ENCODE data around the gene SCN7A.
"Not testable (repeated sequence)": the region's sequence is repeated elsewhere in the genome, so short reads cannot be mapped to it uniquely, and the experiment has no call there.

SCN7A gene

DNA sequence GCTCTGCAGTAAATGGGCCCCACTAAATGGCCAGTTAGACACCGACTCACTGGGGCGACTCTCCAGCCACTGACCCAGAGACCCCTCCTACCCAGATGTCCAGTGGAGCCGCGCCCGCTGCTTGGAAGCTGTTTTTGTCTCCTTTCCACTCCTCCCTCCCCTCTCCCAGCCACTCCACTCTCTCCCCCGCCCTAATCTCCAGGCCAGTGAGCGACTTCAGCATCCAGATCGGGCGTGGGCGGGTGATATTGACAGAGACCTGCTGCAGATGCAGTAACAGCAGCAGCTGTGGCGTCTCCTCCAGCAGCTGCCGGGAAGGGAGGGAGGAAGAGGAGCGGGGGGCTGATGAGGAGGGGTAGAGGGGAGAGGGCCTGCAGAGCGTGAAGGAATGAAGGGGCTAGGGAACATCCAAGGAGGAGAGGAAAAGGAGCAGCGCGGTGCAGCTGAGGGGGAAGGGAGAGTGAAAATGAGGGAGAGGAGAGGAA lies at the start of gene SCN7A:
Gene SCN7A, minus strand, starts transcription at position 110 of the 485 bp plus-strand sequence. CDS start 16,553 bp downstream, outside the sequence.
- no peak for DNase-seq

DNA sequence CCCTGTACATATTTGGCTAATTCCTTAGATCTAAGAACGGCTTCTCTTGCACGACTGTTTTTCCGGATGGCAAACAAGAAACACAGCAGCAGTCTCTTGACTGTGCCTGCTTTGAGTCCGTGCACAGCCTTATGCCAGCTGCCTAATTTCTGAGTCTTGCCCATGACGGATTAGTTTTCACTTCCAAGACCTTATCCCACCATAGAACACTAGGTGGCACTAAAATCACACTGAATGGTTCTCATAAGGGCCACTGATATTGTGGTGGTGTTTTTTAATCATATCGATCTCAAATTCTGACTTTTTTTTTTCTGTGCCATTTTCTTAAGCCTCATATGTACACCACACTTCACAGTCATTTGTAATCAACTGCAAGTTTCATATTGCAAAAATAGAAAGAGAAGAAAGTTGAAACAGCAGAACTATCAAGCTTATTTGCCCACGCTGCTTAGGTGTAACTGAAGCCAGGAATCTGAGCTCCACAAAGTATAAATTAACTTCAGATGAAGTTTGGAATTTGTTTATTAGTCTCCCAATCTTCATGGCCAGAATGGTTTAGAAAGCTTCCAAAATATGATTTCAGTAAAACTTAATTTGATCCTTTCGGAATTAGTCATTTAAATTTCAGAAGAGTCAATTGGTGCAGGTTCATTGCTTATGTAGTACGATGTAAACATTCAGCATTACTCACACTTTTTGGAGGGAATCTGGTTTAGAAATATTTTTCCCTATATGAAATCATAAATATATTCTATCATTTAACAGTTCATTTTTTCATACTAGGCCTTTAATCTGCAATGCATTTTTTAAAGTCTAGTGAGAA lies 45.5 kb upstream of the SCN7A start:
- peak; percentile 59 for DNase-seq

DNA sequence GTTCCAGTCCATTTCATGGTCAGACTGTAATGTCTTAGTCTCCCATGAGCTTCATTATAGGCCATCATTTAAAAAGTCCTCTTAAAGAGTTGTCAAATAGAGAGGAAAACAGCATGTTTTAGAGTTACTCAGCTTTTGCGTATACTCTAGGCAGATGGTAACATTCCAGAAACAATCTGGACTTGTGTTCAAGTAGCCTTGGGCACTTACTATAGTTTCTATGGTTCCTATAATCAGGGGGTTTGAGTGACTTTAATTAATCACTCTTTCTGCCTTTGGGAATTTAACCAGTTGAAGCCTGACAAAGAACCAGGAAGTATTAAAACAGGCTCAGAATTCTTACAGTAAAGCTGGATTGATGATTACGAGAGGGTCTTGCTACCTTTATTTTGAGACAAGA lies 42.1 kb upstream of the SCN7A start:
- DNase-seq = no peak

DNA sequence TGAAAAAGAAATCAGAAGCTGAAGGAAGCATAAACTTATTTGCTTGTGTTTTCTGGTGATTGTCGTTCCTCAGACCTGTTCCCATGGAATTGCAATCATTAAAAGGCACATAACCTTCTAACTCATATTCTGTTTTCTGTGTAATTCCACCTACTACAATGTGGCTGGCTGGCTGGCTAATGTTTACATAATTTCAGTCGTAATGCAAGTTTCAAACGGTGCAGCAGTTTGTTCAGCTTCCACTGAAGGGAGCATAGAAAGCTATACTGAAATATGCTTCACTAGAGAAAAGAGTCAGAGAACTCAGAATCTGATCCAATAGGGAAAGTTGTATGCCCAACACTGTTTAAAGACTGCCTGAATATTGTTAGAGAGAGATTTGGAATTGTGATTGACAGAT lies 27.1 kb upstream of the SCN7A start:
- DNase-seq = no peak

DNA sequence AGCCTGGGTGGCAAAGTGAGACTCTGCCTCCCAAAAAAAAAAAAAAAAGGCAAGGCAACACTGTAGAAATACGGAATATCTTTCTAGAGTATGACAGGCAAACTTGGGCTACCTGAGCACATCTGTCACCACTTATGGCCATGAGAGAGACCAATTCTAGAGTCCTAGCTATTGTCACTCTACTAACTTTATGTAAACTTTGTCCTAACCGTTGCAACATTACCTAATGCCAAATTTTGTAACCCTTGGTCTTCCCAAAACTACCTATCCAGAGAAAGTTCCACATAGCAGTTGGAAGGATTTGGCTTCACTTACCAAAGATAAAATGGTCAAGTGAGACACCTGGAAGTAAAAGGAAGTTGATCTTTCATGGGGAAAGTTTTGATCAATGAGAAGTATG lies 26.6 kb upstream of the SCN7A start:
- DNase-seq = no peak

DNA sequence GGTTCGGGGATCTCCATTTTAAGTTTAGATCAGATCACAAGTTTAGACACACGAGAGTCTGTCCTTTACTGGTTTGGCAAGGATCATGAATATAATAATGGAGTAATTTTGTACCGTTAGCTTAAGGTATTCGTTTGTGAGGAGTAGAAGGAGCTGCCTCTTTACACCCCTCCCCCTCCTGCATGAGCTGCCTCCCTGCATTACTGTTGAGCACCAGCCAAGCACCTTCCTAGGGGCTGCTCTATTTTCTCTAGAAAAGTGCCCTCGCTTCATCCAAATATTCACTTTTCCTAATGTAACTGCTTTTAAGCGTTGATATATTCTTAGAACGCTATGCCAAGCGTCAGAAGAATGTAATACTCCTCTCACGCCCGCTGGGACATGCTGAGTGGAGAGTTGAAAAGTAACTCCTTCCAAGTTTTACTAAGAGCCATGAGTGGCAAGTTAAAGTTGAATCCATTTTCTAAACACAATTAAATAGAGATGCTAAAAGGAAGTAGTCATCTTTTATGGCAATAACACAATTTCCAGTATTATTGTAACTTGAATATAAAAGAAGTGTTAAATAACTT lies 25.4 kb upstream of the SCN7A start:
- DNase-seq = no peak

DNA sequence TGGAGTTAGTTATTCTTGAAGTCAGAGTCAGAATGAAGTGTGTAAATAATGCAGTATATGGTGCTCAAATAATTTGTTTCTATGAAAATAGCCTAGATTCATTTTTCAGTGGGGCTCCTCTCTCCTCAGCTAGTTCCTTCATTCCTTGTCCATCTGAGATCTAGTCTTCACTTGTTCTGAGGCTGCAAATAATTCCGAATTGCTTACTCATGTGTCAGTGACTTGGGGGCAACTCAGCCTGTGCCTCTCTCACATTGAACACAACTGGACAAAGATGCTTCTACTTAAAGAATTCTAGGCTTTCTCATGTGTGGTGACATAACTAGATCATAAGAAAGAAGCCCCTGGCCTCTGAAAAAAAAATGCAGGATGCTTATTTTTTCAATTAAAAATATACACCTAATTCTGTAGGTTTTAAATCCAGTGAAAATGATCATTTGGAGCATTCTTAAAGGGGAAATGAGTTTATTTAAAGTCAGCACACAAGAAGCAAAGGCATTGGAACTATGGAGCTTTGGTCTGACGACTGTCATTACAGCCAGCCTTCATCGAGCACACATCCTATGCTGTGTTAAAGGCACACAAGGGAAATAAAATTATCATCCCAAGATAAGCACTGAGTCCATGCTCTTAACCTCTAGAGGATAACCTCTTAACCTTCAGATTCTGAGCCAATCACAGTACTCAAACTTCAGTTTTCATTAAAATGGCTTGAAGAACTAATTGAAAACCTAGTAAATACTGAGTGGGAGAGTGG lies 24.8 kb upstream of the SCN7A start:
- no peak for DNase-seq

DNA sequence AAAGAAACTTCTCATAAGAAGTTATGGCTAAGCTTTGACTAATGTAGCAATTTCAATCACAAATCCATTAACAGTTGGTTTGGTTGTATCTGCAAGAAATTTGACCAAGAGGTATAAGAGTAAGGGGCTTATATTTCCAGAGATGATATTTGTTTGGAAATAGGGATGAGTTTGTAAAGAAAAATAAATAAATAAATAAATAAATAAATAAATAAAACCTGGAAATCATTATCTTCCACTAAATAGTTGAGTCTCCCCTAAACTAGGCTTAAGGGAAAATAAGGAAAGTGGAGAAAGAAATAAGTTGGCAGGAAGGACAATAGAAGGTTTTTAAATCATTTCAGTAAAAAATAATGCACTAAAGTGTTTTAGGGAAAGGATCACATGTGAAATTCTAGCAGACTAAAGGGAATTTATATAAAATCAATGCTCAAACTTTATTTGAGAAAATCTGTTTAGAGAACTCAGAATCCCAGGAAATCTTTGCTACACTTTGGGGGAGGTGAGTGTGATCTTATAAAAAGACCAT lies 23.5 kb upstream of the SCN7A start:
- DNase-seq = no peak

DNA sequence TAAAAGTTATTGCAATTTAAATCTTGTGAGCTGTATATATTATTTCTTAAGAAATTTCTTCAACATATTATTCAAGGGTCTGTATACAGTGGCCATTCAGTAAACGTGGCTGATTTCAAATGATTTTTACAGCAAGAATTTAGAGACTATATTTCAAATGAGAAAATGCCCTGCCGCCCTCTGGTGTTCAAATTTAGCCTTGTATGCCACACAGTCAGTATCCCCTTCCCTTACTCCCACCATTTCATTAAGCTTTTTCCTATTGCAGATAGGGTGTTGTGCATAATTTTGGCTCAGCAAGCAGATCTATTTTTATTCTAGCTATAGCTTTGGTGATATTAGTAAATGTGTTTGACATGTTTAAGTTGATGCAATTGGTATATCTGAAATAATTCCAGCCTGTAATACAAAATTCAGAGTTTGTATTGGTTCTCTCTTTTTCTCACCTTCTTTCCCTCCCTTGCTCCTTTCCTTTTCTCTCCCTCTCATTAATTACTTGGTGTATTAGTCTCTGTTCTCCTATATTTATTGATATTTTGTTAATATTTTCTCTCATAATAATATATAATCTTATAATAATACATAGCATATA lies 22.8 kb upstream of the SCN7A start:
- peak; percentile 8 for DNase-seq

DNA sequence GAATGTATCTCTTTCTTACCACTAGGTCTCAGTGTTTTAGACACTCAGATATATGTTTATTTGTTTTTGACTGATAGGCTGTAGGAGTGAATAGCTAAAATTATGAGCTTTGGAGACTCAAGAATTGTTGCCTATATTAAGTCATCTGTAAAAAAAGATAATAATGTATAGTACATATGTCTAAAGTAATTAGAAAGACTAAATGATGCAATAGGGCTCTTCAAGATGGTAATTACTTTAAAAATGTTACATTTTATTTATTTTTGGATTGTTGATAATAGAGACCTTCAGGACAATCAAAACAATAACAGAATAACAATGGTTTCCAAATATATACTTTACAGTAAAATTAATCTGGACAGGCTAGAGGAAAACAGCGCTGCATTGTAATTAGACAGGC lies 19.9 kb upstream of the SCN7A start:
- DNase-seq = no peak

DNA sequence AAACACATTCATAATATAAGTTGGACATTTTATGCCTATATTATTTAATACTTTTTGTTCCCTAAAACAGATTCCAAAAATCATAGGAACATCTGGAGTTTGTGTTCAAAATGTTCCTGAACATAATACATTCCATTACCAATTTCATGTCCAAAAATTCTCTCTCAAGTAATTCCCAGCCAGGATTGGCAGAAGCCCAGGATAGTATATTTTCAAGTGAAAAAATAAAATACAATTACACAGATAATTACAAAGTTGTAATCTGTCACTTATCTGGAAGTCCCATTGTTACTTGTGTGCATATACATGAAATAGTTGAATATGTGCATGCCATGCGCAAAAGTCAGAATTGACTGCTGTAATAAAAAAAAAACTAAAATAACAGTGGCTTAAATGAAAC lies 5.2 kb upstream of the SCN7A start:
- DNase-seq = no peak

DNA sequence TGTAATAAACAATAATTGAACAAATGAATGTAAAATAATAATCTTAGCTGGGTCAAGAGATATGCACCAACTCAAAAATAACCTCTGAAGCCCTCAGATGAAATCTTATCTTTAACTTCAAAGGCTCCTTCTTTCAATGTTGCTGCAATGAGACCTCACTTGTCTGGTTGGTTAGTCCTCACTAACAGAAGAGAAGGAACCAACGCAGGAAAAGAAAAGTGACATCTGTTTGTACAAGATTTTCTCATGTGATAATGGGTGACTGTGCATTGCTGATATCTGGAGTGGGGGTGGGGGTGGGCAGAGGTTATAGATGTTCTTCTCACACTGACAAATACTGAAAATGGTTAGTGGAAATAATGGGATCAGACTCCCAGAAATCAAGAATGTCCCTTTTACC lies 2.6 kb downstream of the SCN7A start:
- no peak for DNase-seq

DNA sequence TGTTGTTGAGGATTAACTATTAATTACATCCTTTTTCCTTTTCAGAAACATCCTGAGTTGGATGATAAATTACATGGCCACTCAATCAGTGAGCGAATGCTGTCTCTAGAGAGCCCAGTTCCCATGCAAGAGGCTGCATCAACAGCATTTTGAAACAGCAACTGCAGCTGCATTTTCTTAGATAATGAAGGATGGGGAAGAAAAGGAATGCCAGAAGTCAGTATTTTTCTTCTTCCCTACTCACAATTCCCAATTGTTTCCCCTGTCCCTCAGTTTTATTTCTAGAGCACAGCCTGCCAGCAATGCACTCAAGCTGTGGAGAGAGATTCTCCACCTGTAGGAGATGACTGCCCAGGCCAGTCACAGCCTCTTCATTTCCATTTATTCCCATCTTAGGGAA lies 6.9 kb downstream of the SCN7A start:
- DNase-seq = no peak

DNA sequence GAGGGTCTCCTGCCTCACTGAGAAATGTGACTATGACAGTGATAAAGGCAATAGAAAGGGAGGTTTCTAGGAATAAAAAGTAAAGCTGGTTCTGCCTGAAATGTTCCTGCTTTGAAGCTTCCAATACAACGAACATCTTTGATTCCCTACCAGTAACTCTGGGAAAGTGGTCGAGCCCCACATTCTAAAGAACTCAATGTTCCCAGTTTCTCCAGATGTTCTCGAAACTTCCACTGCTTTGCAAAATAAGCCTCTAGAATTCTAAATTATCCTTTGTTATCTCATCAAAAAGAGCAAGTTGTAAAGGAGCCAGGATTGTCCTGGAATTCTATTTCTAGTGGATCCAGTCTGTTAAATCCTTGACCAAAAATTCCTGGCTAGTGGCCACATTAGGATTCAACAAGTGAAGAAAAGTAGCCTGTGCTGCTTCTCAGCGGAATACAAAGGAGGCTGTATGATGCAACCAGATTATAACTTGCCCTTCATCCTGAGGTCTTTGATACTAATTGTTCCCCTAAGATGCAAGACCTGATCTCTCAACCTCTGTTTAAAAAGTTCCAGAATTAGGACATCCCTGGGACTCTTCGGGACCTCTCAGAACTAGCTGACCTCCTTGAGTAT lies 8.4 kb downstream of the SCN7A start:
- no peak for DNase-seq

DNA sequence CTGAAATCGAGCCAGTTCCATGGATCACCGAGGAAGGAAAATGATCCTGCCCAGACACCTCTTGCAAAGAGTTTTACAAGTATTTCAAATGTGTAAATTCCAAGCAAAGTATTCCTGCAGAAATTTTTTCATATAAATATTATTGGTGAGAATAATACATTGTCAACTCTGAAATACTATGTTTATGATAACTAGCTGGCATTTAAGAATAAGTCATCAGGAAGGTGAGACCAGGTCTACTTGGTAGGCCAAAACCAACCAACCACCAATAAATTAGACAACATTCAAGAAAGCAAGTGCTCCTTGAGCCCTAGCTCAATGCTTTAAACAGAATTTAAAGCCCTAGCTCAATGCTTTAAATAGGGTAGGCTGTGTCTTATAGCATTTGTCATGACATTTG lies 21.7 kb downstream of the SCN7A start:
- no peak for DNase-seq

DNA sequence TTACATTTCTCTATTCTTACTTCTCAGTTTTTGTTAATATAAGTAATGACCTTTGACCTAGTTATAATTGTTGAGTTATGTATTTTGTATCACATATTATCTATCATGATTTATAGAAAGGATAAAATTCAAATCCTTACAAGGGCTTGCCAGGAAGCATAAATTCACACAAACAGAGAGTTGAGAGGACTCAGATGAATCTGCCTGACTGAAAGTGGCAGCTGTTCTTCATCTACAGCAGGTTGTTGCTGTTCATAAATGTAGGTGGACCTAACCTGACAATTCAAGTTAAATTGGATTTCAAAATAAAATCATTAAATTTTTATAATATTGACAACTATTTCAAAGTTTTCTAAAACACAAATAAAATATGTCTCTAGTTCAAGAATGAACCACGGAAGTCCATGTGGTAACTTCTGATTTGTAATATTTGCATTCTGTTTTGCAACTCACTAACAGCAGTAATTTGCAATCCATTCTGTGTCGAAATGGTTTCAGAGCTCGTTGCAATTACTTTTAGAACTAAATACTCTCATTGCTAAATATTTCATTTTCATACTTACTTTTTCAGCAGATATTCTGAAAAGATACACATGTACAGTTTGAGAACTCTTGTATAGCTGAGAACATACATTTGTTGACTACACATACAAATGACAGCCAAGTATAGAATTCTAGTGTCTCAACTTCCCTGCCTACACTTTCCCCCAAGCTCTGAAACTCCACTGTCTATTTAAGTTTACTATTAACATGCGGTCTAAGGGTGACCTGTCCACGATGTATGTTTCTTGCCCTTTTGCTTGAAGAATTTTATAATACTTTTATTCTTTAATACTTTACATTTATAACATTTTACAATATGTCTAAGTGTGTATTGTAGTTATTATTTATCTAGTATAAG lies 25.7 kb downstream of the SCN7A start:
- DNase-seq = no peak

DNA sequence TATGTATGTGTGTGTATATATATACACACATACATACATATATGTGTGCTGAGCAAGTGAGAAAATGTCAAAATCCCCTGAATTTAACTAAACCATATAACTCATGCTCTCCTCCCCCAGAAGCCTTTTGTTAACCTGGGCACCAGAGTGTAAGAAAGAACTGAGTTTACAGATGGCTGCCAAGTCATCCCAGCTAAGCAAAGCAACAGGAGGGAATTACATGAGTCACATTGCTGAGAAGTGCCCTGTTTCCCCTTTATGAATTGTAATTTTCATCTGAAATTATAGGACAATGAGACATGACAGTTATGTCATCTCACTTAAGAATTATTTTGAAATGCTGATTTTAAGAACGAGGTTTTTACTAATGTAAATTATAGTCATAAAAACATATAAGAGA lies 29.9 kb downstream of the SCN7A start:
- no peak for DNase-seq

DNA sequence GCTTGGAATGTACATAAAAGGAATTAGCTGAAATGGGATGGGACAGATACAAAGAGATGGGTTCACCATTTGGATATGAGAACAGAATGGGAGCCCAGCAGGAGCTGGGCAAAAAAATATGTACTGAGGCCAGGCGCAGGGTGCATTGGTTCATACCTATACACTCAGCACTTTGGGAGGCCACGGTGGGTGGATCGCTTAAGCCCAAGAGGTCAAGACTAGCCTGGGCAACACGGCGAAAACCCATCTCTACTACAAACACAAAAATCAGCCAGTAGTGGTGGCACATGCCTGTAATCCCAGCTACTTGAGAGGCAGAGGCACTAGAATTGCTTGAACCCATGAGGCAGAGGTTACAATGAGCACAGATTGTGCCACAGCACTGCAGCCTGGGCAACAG lies 30.4 kb downstream of the SCN7A start:
- no peak for DNase-seq

DNA sequence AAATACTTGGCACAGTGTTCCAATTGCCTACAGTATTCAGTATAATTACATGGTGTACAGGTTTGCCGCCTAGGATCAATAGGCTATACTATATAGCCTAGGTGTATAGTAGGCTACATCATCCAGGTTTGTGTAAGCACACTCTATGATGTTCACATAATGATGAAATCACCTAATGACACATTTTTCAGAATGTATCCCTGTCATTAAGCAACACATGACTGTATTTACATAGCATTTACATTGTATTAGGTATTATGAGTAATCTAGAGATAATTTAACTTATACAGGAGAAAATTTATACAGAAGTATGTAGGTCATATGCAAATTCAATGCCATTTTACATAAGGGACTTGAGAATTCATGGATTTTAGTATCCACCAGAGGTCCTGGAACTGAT lies 35.4 kb downstream of the SCN7A start:
- no peak for DNase-seq

DNA sequence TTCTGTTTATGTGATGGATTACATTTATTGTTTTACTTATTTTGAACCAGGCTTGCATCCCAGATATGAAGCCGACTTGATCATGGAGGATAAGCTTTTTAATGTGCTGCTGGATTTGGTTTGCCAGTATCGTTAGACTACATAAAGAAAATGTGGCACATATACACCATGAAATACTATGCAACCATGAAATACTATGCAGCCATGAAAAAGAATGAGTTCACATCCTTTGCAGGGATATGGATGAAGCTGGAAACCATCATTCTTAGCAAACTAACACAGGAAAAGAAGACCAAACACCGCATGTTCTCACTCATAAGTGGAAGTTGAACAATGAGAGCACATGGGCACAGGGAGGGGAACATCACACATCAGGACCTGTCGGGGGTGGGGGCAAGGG lies 38.2 kb downstream of the SCN7A start:
- not testable (repeated sequence) for DNase-seq

DNA sequence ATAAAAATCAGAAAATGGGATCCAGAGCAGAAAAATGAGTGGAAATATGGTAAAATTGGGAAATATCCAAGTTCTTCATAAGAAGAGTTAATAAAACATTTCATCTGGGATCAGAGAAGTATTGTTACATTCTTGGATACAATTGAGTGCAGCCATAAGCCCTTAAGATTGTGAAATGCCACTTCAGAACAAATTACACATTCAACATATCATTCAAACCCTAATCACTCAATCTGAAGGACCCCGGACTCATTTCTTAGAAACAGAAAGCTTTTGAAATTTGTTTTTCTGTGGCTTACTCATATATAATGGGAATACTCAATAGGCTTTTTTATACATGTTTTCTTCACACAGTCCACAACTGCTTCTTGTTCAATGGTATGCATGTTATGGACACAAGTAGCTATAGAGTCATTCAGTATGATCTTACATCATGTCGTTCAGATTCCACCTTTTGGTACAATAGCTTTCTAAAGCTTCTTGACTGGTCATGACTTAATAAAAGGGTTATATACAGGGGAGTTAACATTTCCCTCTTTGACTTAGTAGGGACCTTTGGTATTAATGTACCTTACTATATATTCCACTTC lies 39.9 kb downstream of the SCN7A start:
- no peak for DNase-seq

All from RPMI8226 (cell line).